ENCODE data around the gene ZNF143. TPM values are rescaled to one million over a fixed set of nuclear protein-coding genes. Genes with fewer than 3 reads are reported as not detected.
A peak's percentile ranks its signal among the peaks of the same experiment; 100 is the strongest.

The ZNF143 gene
- 23.2 and 29.2 TPM in 2 replicates for total RNA-seq (2021)
- long read RNA-seq, transcript ZNF143-213 (16 exons, 2,022 nt) = minor isoform, 28 of 121 reads
- long read RNA-seq, transcript ZNF143-203 (16 exons, 2,947 nt) = major isoform, 73 of 121 reads
- long read RNA-seq, partial matches to known transcripts = 0 of 121 reads
- long read RNA-seq, other reads (novel, unspliced or antisense) = 19 of 121 reads

DNA sequence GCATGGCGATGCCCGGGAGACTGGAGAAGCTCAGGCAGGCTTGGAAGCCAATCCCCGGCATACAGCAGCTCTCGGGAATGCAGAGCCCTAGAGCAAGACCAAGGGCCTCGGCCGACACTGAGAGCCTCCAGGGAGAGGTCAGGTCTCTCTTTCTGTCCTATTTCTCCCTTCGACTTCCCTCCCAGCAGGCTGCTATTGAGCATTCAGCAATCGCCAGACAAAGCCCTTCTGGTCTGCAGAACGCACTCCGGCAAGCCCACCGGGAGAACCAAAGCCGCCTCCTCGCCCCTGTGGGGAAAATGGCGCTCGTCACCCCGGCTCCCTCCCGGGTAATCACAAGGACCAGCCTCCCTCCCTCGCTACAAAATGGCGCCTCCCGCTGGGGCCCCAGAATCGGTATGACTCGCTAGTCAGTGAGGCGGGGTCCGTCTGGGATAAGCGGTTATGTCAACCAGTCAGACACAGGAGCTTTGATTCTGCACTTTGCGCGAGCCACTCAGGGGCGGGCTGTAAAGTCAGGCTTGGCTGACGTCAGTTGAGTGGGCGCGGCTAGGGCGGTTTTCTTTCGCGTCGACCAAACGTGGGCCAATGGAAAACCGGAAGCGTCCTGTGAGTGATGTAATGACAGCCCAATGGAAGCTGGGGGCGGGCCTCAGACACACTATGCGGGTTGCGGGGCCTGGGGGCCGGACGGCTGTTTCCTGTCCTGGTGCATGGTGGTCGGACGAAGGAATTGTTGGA lies at the start of gene ZNF143:
Gene ZNF143 (plus strand): TSS at position 691 of the 741 bp plus-strand sequence. CDS start 10,297 bp downstream, outside the sequence.
- Histone ChIP-seq H3K9ac (ENCODE audit: extremely low read depth, insufficient read length, low read length) (peak within 1 kb of the TSS; percentile 96), H3K27me3 (ENCODE audit: insufficient read depth, low read length) (no peaks in the 10 kb centered on the region), H4K91ac (ENCODE audit: insufficient read length, low read depth, low read length) (peak within 1 kb of the TSS; percentile 89), H3K79me1 (ENCODE audit: insufficient read depth, low read depth, low read length, poor library complexity, severe bottlenecking) (peaks cover under 1% of the 10 kb centered on the region), H2AFZ (ENCODE audit: low read length) (no peak within 1 kb of the TSS), H3K4ac (ENCODE audit: low read depth, low read length) (peak within 1 kb of the TSS; percentile 40; the same call in 1 of the 2 replicates), H4K20me1 (ENCODE audit: control insufficient read depth, insufficient read depth, insufficient read length) (no peaks in the 10 kb centered on the region), H3K79me2 (ENCODE audit: insufficient read depth, low read length) (peaks cover 4% of the 10 kb centered on the region; the same call in 1 of the 2 replicates), H3K4me1 (ENCODE audit: insufficient read depth, low read length) (no peaks in the 10 kb centered on the region), H2BK120ac (ENCODE audit: low read depth, low read length, poor library complexity, severe bottlenecking) (peak within 1 kb of the TSS; percentile 89), H2AK5ac (ENCODE audit: insufficient read length, low read length) (no peak within 1 kb of the TSS), H3K27ac (ENCODE audit: insufficient read length, low read depth, low read length) (peak within 1 kb of the TSS; percentile 97), H3T11ph (ENCODE audit: low read length) (peak within 1 kb of the TSS; percentile 57), H3K23me2 (ENCODE audit: insufficient read length, low read depth, low read length, poor library complexity, severe bottlenecking) (no peaks in the 10 kb centered on the region), H2BK5ac (ENCODE audit: insufficient read length, low read length) (peak within 1 kb of the TSS; percentile 90), H3K4me2 (ENCODE audit: insufficient read depth, insufficient read length, low read length) (peak within 1 kb of the TSS; percentile 98), H3K14ac (ENCODE audit: insufficient read depth, low read length) (peak within 1 kb of the TSS; percentile 96), H4K5ac (ENCODE audit: insufficient read length, low read depth, low read length) (peak within 1 kb of the TSS; percentile 97), H3K56ac (ENCODE audit: insufficient read length, low read depth, low read length) (peak within 1 kb of the TSS; percentile 97), H2BK20ac (ENCODE audit: low read depth, low read length, poor library complexity, severe bottlenecking) (no peak within 1 kb of the TSS), H3K23ac (ENCODE audit: insufficient read length, low read depth, low read length) (peak within 1 kb of the TSS; percentile 70), H2BK15ac (ENCODE audit: low read depth, low read length) (no peak within 1 kb of the TSS), H3K18ac (ENCODE audit: insufficient read length, low read depth, low read length) (peak within 1 kb of the TSS; percentile 97), H2BK12ac (ENCODE audit: insufficient read length, low read depth, low read length) (peak within 1 kb of the TSS; percentile 12), H4K8ac (replicated peaks; ENCODE audit: insufficient read length, low read depth, low read length) (no peak within 1 kb of the TSS), H3K9me3 (ENCODE audit: control insufficient read depth, low read depth, low read length) (no peaks in the 10 kb centered on the region)
- Mint-ChIP-seq H3K4me3 (peak within 1 kb of the TSS; percentile 95 to 96), H3K36me3 (ENCODE audit: insufficient read depth in 1 of 3, low read depth in 3 of 3) (peaks cover 3 to 5% (median 4%) of the 10 kb centered on the region in 3 experiments; a peak in 6 of 7 replicates), H3K27ac (peak within 1 kb of the TSS; percentile 99 to 100 (median 100)), H3K9me3 (no peaks in the 10 kb centered on the region), H3K4me1 (peaks cover 13 to 14% of the 10 kb centered on the region in 2 experiments), H3K27me3 (ENCODE audit: low read depth) (no peaks in the 10 kb centered on the region)
- peak; percentile 100 for DNase-seq
- TF ChIP-seq, protein P1, sequence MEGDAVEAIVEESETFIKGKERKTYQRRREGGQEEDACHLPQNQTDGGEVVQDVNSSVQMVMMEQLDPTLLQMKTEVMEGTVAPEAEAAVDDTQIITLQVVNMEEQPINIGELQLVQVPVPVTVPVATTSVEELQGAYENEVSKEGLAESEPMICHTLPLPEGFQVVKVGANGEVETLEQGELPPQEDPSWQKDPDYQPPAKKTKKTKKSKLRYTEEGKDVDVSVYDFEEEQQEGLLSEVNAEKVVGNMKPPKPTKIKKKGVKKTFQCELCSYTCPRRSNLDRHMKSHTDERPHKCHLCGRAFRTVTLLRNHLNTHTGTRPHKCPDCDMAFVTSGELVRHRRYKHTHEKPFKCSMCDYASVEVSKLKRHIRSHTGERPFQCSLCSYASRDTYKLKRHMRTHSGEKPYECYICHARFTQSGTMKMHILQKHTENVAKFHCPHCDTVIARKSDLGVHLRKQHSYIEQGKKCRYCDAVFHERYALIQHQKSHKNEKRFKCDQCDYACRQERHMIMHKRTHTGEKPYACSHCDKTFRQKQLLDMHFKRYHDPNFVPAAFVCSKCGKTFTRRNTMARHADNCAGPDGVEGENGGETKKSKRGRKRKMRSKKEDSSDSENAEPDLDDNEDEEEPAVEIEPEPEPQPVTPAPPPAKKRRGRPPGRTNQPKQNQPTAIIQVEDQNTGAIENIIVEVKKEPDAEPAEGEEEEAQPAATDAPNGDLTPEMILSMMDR (conservative IDR thresholded peaks at IDR 0.05) = no peak
- WGBS (ENCODE audit: extremely low coverage, insufficient read length, low lambda C conversion rate) = no CpG with 5 or more reads among the region's 45 CpGs

Data from H9 (cell line).